ENCODE results near the gene TFDP2.

DNA sequence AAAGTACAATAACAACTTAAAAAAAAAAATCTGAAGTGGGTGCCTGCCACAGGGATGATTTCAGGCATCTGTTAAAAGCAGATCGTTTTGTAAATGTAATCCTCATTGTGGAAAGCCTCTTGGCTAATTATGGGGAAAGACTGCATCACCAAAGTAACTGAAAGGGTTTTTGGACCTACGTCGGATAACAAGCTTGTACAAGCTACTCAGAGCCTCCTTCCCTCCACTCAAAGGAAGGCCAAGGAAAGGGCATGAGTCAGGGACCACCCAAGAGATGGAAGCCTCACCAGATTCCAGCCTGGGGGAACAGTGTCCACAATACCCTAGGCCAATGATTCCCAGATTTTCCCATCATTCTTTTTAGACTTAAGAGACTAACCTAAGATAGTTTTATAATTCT is 188.6 kb downstream of the TFDP2 start:
- TF ChIP-seq, protein P1, sequence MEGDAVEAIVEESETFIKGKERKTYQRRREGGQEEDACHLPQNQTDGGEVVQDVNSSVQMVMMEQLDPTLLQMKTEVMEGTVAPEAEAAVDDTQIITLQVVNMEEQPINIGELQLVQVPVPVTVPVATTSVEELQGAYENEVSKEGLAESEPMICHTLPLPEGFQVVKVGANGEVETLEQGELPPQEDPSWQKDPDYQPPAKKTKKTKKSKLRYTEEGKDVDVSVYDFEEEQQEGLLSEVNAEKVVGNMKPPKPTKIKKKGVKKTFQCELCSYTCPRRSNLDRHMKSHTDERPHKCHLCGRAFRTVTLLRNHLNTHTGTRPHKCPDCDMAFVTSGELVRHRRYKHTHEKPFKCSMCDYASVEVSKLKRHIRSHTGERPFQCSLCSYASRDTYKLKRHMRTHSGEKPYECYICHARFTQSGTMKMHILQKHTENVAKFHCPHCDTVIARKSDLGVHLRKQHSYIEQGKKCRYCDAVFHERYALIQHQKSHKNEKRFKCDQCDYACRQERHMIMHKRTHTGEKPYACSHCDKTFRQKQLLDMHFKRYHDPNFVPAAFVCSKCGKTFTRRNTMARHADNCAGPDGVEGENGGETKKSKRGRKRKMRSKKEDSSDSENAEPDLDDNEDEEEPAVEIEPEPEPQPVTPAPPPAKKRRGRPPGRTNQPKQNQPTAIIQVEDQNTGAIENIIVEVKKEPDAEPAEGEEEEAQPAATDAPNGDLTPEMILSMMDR (IDR thresholded peaks at IDR 0.05), result no peak
- TF ChIP-seq POLR2AphosphoS5 (IDR thresholded peaks at IDR 0.05), result no peak
